RKO (cell line): ENCODE data around the gene ADAMTS6.
A peak's percentile ranks its signal among the peaks of the same experiment; 100 is the strongest.
"Not testable (repeated sequence)": the region's sequence is repeated elsewhere in the genome, so short reads cannot be mapped to it uniquely, and the experiment has no call there.

Experiments
- DNase-seq: peaks from one replicate; pipeline ENCODE4 v3.0.0-alpha.2; 2016; ENCODE audit warnings: low spot score

Gene ADAMTS6

GRCh38 chr5:65481635-65482295, at the start of gene ADAMTS6:
ADAMTS6 (minus strand) TSS chr5:65481920; CDS start chr5:65473673, 8,247 bp downstream.
- peak; percentile 95 for DNase-seq

- DNase-seq, result no peak
Measured at GRCh38 chr5:65530904-65531303, 49.2 kb upstream of the ADAMTS6 start.

- DNase-seq, result no peak
Measured at GRCh38 chr5:65525726-65526125, 44.0 kb upstream of the ADAMTS6 start.

DNA sequence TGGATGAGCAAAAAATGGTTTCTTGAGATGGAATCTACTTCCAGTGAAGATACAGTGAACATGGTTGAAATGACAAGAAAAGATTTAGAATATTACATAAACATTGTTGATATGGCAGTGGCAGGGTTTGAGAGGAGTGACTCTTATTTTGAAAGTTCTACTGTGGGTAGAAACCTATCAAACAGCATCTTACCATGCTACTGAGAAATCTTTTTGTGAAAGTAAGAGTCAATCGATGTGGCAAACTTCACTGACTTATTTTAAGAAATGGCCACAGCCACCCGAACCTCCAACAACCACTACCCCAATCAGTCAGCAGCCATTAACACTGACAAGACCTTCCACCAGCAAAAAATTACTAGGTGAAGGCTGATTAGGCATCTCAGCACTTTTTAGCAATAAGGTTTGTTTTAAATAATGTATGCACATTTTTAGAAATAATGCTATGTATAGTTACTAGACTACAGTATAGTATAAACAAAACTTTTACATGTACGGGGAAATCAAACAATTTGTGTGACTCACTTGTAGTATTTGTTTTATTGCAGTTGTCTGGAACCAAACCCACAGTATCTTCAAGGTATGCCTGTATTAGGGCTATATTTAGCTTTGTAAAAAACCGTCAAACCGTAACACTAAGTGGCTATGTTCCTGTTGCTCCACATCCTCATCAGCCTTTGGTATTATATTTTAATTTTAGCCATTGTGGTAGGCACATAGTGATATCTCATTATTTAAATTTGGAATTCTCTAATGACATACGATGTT, 30.6 kb upstream of the ADAMTS6 start:
- no peak for DNase-seq

GRCh38 chr5:65508978-65509377, 27.3 kb upstream of the ADAMTS6 start:
- no peak for DNase-seq

GRCh38 chr5:65506961-65507360, 25.2 kb upstream of the ADAMTS6 start:
- DNase-seq, result no peak

- DNase-seq, result no peak
Measured at GRCh38 chr5:65489119-65489518, 7.4 kb upstream of the ADAMTS6 start.

DNA sequence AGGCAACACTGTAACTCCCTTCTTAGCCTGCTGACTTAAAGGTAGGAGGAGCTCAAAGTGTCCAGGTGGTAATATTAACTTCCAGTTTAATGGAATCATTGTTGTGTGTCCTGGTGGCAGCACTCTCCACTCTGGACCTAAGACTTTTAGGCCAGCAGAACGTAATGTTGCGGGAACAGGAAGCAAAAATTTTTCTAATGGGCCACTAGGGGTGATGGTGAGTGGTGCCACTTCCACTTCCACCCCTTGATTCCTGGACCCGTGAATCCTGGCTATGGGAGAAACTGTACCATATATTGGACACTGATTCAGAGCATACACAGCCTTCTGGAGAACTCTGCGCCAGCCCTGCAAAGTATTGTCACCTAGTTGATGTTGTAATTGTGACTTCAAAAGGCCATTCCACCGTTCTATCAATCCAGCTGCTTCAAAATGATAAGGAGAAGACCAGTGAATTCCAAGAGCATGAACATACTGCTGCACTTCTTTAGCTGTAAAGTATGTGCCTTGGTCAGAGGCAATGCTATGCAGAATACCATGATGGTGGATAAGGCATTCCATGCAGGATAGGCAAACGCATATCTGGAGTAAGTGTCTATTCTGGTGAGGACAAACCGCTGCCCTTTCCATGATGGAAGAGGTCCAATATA, 6.4 kb upstream of the ADAMTS6 start:
- DNase-seq, result not testable (repeated sequence)

DNA sequence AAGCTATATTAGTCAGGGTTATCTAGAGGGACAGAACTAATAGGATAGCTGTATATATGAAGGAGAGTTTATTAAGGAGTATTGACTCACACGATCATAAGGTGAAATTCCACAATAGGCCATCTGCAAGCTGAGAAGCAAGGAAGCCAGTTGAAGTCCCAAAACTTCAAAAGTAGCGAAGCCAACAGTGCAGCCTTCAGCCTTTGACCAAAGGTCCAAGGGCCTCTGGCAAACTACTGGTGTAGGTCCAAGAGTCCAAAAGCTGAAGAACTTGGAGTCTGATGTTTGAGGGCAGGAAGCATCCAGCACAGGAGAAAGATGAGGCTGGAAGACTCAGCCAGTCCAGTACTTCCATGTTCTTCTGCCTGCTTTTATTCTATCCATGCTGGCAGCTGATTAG, 5.1 kb upstream of the ADAMTS6 start:
- not testable (repeated sequence) for DNase-seq

- no peak for DNase-seq
Measured at GRCh38 chr5:65485405-65485804, 3.7 kb upstream of the ADAMTS6 start.

DNA sequence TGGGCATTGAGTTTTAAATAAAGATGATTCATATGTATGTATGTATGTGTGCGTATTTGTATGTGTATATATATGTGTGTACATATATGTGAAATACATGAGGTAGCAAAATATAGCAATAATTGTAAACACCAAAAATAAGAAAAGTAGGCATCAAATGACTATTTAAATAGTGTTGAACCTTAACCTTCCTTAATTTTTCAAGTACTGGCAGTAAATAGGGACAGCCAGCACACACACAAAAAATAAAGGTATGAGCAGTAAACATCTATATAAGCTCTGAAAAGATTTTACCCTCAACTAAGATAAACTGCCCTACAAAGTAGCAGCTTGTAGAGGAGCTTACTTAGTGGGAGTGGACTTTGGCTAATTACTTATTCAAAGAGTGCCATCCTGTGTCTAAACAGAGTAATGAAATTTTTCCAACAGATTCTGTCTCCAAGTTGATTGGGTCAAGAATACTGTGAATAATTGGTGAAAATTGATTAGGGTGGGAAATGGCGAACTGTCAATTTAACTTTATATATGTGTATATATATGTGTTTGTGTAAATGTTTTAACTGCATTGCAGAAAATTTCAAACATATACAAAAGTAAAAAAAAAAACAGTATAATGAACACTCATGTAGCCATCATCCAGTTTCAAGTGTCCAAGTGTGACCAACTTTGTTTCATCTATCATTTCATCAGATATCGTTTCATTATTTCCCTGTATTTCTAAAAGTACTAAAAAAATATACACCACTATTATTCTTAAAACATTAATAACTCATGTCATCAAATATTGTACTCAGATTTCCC, 2.0 kb upstream of the ADAMTS6 start:
- DNase-seq, result peak; percentile 91

DNA sequence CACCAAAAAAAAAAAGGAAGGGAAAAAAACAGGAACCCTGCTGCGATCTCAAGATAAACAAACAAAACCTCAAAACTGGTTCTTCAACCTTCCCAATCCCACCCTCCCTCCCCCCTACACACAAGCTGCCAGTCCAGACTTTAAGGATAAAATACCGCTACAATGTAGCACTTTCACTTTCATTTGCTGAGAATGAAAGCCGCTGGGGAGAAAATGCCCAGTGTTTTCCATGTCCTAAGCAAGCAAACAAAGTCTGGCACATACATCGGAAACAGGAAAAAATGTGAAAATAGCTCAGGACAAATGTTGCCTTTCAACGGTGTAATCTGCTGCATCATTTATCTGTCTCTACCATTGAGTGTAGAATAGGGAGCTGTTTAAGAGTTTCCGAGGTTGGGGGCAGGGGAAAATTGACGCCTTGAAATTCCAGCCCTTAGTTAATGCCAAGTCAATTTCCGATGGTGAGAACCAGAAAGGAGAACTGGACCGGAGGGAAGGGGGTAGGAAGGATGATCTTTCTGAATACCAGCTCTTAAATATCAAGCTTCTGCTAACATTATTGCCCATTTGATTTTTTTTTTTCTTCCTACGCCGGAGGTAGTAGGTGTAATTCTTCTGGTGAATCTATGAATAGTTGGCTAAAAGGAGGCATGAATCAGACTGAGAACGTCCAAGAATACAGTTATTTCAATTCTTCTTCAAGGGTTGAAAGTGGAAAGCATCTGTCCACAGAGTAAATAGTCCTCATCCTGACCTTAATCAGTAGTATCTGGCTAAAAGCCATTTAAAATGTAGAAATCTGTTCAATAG, 1.2 kb upstream of the ADAMTS6 start:
- peak; percentile 74 for DNase-seq

GRCh38 chr5:65482296-65482735, 596 bp upstream of the ADAMTS6 start:
- DNase-seq, result peak; percentile 58

- peak; percentile 32 for DNase-seq
Measured at GRCh38 chr5:65481171-65481581, 544 bp downstream of the ADAMTS6 start.

GRCh38 chr5:65480306-65480865, 1.3 kb downstream of the ADAMTS6 start:
- peak; percentile 74 for DNase-seq

- no peak for DNase-seq
Measured at GRCh38 chr5:65479527-65479926, 2.2 kb downstream of the ADAMTS6 start.

DNA sequence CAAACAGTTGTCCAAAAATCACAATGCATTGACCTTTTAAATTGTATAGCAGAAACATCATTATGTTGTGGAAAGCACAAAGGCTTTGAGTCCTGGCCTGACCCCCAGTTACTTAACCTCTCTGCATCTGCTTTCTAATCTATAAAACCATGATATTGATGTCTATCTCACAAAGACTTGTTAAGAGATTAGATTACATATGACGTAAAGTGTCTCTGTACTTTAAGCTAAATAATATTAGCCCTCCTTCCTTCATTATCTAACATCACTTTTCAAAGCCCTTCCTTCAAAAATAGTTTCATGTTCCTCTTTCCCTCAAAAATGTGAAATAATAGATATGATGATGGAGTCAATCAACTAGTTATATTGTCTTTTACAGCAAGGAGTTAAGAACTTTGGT, 3.4 kb downstream of the ADAMTS6 start:
- no peak for DNase-seq

GRCh38 chr5:65475895-65476294, 5.8 kb downstream of the ADAMTS6 start:
- no peak for DNase-seq

GRCh38 chr5:65475336-65475735, 6.4 kb downstream of the ADAMTS6 start:
- DNase-seq, result no peak

DNA sequence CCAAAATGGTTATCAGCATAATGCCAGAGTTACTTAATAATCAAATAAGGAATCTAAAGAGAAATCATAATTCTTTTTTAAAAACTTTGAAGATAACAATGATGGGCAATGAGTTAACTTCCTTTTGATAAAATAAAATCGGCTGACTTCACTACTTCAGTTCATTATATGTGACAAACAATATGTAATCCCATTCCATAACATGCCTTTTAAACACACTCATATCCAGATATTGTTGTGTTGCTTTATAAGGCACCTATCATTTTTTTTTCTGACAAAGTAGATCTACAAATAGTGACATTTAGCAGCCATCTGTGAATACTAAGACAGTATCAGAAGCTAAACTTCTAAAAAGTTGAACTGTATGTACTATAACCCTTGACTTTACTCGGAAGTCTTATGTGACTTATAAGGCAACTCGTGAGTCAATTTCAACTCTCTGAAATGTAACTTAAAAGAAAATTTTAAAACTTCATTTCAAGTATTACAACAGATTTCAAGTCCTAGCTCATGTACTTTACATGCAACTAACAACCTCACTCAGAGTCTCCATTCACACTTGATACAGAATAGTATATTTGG, 7.5 kb downstream of the ADAMTS6 start:
- DNase-seq, result no peak

GRCh38 chr5:65468633-65469032, 13.1 kb downstream of the ADAMTS6 start:
- no peak for DNase-seq
